SW 1271 (cell line): ENCODE results near the gene DNASE1L1.

Experiments used
- DNase-seq, 2 experiments: peaks; one replicate each; lab custom pipeline; 2025; lab: John Stamatoyannopoulos, UW

DNASE1L1 gene

GRCh38 chrX:154409222-154409871, at the start of gene DNASE1L1:
TSS of gene DNASE1L1 (minus strand) at chrX:154409254. CDS start at chrX:154405568, 3,686 bp downstream.
- peak; percentile 67 to 83 for DNase-seq

GRCh38 chrX:154458116-154458953, 49.3 kb upstream of the DNASE1L1 start, which contains the start of gene PLXNA3:
TSS of gene PLXNA3 (plus strand) at chrX:154458281. CDS start at chrX:154460184, 1,903 bp downstream.
- DNase-seq = peak in 1 of 2 experiments; percentile 4

- DNase-seq = peak in 1 of 2 experiments; percentile 14
Observed at GRCh38 chrX:154457491-154458115, 48.5 kb upstream of the DNASE1L1 start.

- DNase-seq = no peak
Observed at GRCh38 chrX:154452823-154453222, 43.8 kb upstream of the DNASE1L1 start.

GRCh38 chrX:154450312-154450711, 41.3 kb upstream of the DNASE1L1 start:
- no peak for DNase-seq

GRCh38 chrX:154449618-154450017, 40.6 kb upstream of the DNASE1L1 start:
- no peak for DNase-seq

- DNase-seq = no peak
Observed at GRCh38 chrX:154448484-154448883, 39.4 kb upstream of the DNASE1L1 start.

- DNase-seq = no peak
Observed at GRCh38 chrX:154446430-154446829, 37.4 kb upstream of the DNASE1L1 start.

- DNase-seq = no peak
Observed at GRCh38 chrX:154445776-154446175, 36.7 kb upstream of the DNASE1L1 start.

GRCh38 chrX:154444755-154445246, 35.7 kb upstream of the DNASE1L1 start:
- no peak for DNase-seq

- DNase-seq = peak in 1 of 2 experiments; percentile 54
Observed at GRCh38 chrX:154443992-154444754, 35.1 kb upstream of the DNASE1L1 start, which contains the start of gene FAM50A. TSS of gene FAM50A (plus strand) at chrX:154444141. CDS start at chrX:154444236, 95 bp downstream.

- peak in 1 of 2 experiments; percentile 30 for DNase-seq
Observed at GRCh38 chrX:154443479-154443910, 34.4 kb upstream of the DNASE1L1 start.

GRCh38 chrX:154441984-154442707, 33.1 kb upstream of the DNASE1L1 start:
- no peak for DNase-seq

GRCh38 chrX:154441564-154441963, 32.5 kb upstream of the DNASE1L1 start:
- DNase-seq = no peak

- DNase-seq = no peak
Observed at GRCh38 chrX:154440623-154441357, 31.7 kb upstream of the DNASE1L1 start.

- DNase-seq = no peak
Observed at GRCh38 chrX:154439841-154440240, 30.8 kb upstream of the DNASE1L1 start.

- DNase-seq = no peak
Observed at GRCh38 chrX:154437971-154438893, 29.2 kb upstream of the DNASE1L1 start.

GRCh38 chrX:154436983-154437752, 28.1 kb upstream of the DNASE1L1 start, which contains the start of gene GDI1:
TSS of gene GDI1 (plus strand) at chrX:154437154. CDS start at chrX:154437255, 101 bp downstream.
- DNase-seq = peak in 1 of 2 experiments; percentile 16
